ENCODE measurements around the gene PDZD7.

DNA sequence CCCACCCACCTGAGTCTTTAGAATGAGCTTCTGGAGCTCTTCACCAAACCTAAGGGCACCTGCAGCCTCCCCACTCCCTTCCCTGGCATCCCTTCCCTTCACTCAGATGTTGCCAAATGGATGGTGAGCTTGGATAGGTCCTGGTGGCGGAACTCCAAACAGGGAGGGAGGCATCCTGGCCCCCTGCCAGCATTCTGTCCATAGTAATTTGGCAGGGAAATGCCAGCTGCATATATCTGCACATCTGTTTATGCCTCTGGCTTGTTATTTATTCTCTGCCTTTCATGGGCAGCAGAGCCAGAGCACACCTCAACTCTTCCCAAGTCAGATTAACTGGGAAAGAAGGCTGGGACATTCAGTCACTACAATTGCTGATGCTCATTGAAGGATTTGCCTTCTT, 48.9 kb upstream of the PDZD7 start:
- no peak for TF ChIP-seq POLR2A (IDR thresholded peaks at IDR 0.05)
- TF ChIP-seq, protein P1, sequence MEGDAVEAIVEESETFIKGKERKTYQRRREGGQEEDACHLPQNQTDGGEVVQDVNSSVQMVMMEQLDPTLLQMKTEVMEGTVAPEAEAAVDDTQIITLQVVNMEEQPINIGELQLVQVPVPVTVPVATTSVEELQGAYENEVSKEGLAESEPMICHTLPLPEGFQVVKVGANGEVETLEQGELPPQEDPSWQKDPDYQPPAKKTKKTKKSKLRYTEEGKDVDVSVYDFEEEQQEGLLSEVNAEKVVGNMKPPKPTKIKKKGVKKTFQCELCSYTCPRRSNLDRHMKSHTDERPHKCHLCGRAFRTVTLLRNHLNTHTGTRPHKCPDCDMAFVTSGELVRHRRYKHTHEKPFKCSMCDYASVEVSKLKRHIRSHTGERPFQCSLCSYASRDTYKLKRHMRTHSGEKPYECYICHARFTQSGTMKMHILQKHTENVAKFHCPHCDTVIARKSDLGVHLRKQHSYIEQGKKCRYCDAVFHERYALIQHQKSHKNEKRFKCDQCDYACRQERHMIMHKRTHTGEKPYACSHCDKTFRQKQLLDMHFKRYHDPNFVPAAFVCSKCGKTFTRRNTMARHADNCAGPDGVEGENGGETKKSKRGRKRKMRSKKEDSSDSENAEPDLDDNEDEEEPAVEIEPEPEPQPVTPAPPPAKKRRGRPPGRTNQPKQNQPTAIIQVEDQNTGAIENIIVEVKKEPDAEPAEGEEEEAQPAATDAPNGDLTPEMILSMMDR (IDR thresholded peaks at IDR 0.05), result no peak

Data from ovary (tissue), 3 donors.